Subcutaneous adipose tissue (tissue), 4 donors: ENCODE measurements around the gene ATP1A2. TPM values are rescaled to one million over a fixed set of nuclear protein-coding genes. Genes with fewer than 3 reads are reported as not detected.

Source experiments
- CTCF ChIP-seq: fragments of 450-650 bp; IDR thresholded peaks from one replicate; pipeline ENCODE4 v1.5.1; 2016; ENCODE audit warnings: low read depth, mild to moderate bottlenecking, control low read depth, antibody characterized with exemption, moderate library complexity
- total RNA-seq, 4 donors: library from RNA; depleted of rRNA; stranded (reverse); fragments of >200 nt; gene quantifications; one replicate each; pipeline ENCODE4 v1.1.0, GENCODE V29; 2016

Gene ATP1A2
- total RNA-seq, 4 donors from 2014 or later: 13.4 to 150 (median 88.9) TPM

- TF ChIP-seq CTCF: no peak
These were observed 10.4 kb upstream of the ATP1A2 start for GRCh38 chr1:160105155-160105554.

GRCh38 chr1:160107512-160107911 lies 8.0 kb upstream of the ATP1A2 start:
- no peak for TF ChIP-seq CTCF

- TF ChIP-seq CTCF: no peak
These were observed 6.5 kb upstream of the ATP1A2 start for GRCh38 chr1:160108888-160109662.

DNA sequence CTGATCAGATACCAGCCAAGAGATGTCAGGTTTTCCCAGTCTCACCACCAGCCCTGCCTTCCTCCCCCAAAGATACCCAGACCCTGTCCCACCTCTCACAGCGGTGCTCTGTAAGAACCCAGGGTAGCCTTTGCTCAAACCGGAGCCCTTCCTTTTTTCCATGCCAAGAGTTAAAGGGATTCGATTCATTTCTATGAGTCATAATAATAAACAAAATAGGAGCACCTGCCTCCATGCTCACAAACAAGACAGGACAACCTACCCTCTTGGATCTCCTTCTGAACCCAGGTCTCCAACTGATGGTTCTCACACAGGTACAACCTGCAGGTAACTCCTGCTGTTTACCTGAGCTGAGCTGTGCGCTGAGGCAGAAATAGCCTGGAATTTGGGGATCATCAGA lies 5.9 kb upstream of the ATP1A2 start:
- TF ChIP-seq CTCF: no peak

GRCh38 chr1:160112357-160112756 lies 3.2 kb upstream of the ATP1A2 start:
- TF ChIP-seq CTCF: no peak

GRCh38 chr1:160113407-160113806 lies 2.2 kb upstream of the ATP1A2 start:
- no peak for TF ChIP-seq CTCF

GRCh38 chr1:160114085-160114484 lies 1.5 kb upstream of the ATP1A2 start:
- TF ChIP-seq CTCF: no peak
